Kidney (tissue), 14 donors: Measurements from ENCODE around the gene SLC35G6. TPM values are rescaled to one million over a fixed set of nuclear protein-coding genes. Genes with fewer than 3 reads are reported as not detected.

ENCODE experiments used
- DNase-seq, 5 donors: peaks; one replicate each; pipeline ENCODE4 v3.0.0-alpha.2; 2013 to 2020
- FAIRE-seq: peaks from 2 replicates; lab custom pipeline; 2012; peaks lifted over from hg19 to GRCh38; lab: Jason Lieb, UNC
- H3K27ac ChIP-seq, 2 donors: one replicate each; pipeline ENCODE4 v1.7.0; 2013; ENCODE audit warnings: low read depth in 2 of 2, low read length in 2 of 2, inconsistent platforms in 1 of 2
- H3K27me3 ChIP-seq: one replicate; pipeline ENCODE4 v1.7.1; 2013; ENCODE audit warnings: low read length, inconsistent platforms; ENCODE audit not compliant: control insufficient read depth, insufficient read depth
- H3K36me3 ChIP-seq, 3 donors: one replicate each; pipeline versions ENCODE4 v1.7.0 to v1.7.1; 2013; ENCODE audit warnings: low read length in 3 of 3, control low read depth in 1 of 3, inconsistent platforms in 1 of 3; ENCODE audit not compliant: insufficient read depth in 3 of 3, control insufficient read depth in 2 of 3
- H3K4me1 ChIP-seq, 3 donors: one replicate each; pipeline versions ENCODE4 v1.7.0 to v1.7.1; 2013; ENCODE audit warnings: low read length in 3 of 3, inconsistent platforms in 1 of 3, low read depth in 1 of 3; ENCODE audit not compliant: control insufficient read depth in 2 of 3, insufficient read depth in 2 of 3
- H3K4me3 ChIP-seq, 3 donors: one replicate each; pipeline versions ENCODE4 v1.7.0 to v1.8.1; 2013; ENCODE audit warnings: low read length in 3 of 3, control low read depth in 1 of 3, inconsistent platforms in 1 of 3
- H3K9ac ChIP-seq, 3 donors: one replicate each; pipeline versions ENCODE4 v1.7.0 to v1.7.1; 2013; ENCODE audit warnings: low read length in 3 of 3, control low read depth in 1 of 3, inconsistent platforms in 1 of 3
- H3K9me3 ChIP-seq, 3 donors: one replicate each; pipeline versions ENCODE4 v1.7.0 to v1.7.1; 2013; ENCODE audit warnings: low read length in 3 of 3, control low read depth in 1 of 3, inconsistent platforms in 1 of 3; ENCODE audit not compliant: control insufficient read depth in 2 of 3, insufficient read depth in 1 of 3
- CTCF ChIP-seq: IDR thresholded peaks from 3 replicates; pipeline ENCODE4 v1.5.1; 2012; ENCODE audit warnings: mild to moderate bottlenecking, moderate library complexity, borderline replicate concordance; ENCODE audit not compliant: insufficient read depth; ENCODE audit errors: extremely low read depth
- intact Hi-C: fragments of 100-400 bp; cut with DNase I; formaldehyde crosslinking; loops from one replicate; pipeline ENCODE4 v1.11.1; 2022
- polyA plus RNA-seq: library from polyadenylated mRNA; stranded (reverse); fragments of 350-450 nt; fragmentation: Illumina TruSeq; extraction: RNeasy Lipid Tissue Mini Kit (QIAGEN cat#74804); gene quantifications from one replicate; pipeline ENCODE4 v1.2.3, GENCODE V29; 2014; ENCODE audit warnings: low read depth, low replicate concordance; ENCODE audit not compliant: insufficient read depth
- total RNA-seq: library from RNA; stranded (reverse); fragmentation: NEBNext Ultra II Directional; extraction: Animal tissue kit (Norgen Biotek cat#: 25700); gene quantifications from one replicate; pipeline ENCODE4 v1.2.1, GENCODE V29; 2021
- donor health status: control.
- donor health status: control.
- donor health status: control.
- donor health status: control.
- donor health status: control.
- donor health status: DM: yes; HTN: yes; CAD: no.
- donor health status: Normal renal cell carcinoma (clear cell type).

SLC35G6 gene
- total and polyA plus RNA-seq, 2 donors from 2014 or later = not detected

- Histone ChIP-seq H3K27me3 (no peaks in the 10 kb centered on the region), H3K36me3 (peaks cover 34 to 77% (median 60%) of the 10 kb centered on the region in 3 donors), H3K27ac (no peak overlapping the region), H3K4me1 (no peaks in the 10 kb centered on the region), H3K9ac (no peak overlapping the region), H3K4me3 (no peak overlapping the region), H3K9me3 (no peaks in the 10 kb centered on the region)
- TF ChIP-seq CTCF = peak; percentile 3
- DNase-seq = peak in 1 of 5 donors; percentile 41
- FAIRE-seq = no peak
- intact Hi-C loops = no loop called here
Observed at GRCh38 chr17:7502987-7503386, 21.7 kb downstream of the SLC35G6 start.

GRCh38 chr17:7503521-7503920 lies 22.3 kb downstream of the SLC35G6 start:
- no peaks in the 10 kb centered on the region for H3K9me3 ChIP-seq
- DNase-seq (no peak), FAIRE-seq (no peak)
- no peak overlapping the region for H3K4me3 ChIP-seq
- no peaks in the 10 kb centered on the region for H3K4me1 ChIP-seq
- peaks cover 30 to 78% (median 60%) of the 10 kb centered on the region in 3 donors for H3K36me3 ChIP-seq
- intact Hi-C loops = no loop called here
- no peak for TF ChIP-seq CTCF
- H3K27ac ChIP-seq = no peak overlapping the region
- H3K27me3 ChIP-seq = no peaks in the 10 kb centered on the region
- no peak overlapping the region for H3K9ac ChIP-seq

- Histone ChIP-seq H3K36me3 (peaks cover 21 to 80% (median 59%) of the 10 kb centered on the region in 3 donors), H3K27ac (no peak overlapping the region), H3K9ac (no peak overlapping the region), H3K4me3 (no peak overlapping the region), H3K4me1 (no peaks in the 10 kb centered on the region), H3K27me3 (no peaks in the 10 kb centered on the region), H3K9me3 (no peaks in the 10 kb centered on the region)
- intact Hi-C loops = no loop called here
- FAIRE-seq (no peak), DNase-seq (no peak)
- no peak for TF ChIP-seq CTCF
Observed at GRCh38 chr17:7508145-7508544, 26.9 kb downstream of the SLC35G6 start.

GRCh38 chr17:7508846-7509245 lies 27.6 kb downstream of the SLC35G6 start:
- DNase-seq (no peak), FAIRE-seq (no peak)
- H3K4me3 ChIP-seq = no peak overlapping the region
- H3K27me3 ChIP-seq = no peaks in the 10 kb centered on the region
- TF ChIP-seq CTCF = no peak
- H3K9ac ChIP-seq = no peak overlapping the region
- no peak overlapping the region for H3K27ac ChIP-seq
- H3K9me3 ChIP-seq = no peaks in the 10 kb centered on the region
- intact Hi-C loops = no loop called here
- H3K36me3 ChIP-seq = peaks cover 16 to 80% (median 58%) of the 10 kb centered on the region in 3 donors
- no peaks in the 10 kb centered on the region for H3K4me1 ChIP-seq
